HCEC 1CT (cell line): ENCODE measurements around the gene SHISAL1.

Source experiments
- DNase-seq: peaks from one replicate; pipeline ENCODE4 v3.0.0-alpha.2; 2017

Gene SHISAL1

GRCh38 chr22:44312766-44313165 lies at the start of gene SHISAL1:
Gene SHISAL1, minus strand, starts transcription at chr22:44312951. Its CDS starts 12,006 bp downstream, at chr22:44300945.
- no peak for DNase-seq

GRCh38 chr22:44361391-44362126 lies 48.8 kb upstream of the SHISAL1 start:
- no peak for DNase-seq

- peak; percentile 32 for DNase-seq
Observed at GRCh38 chr22:44360668-44361381, 48.1 kb upstream of the SHISAL1 start.

GRCh38 chr22:44360306-44360667 lies 47.5 kb upstream of the SHISAL1 start:
- DNase-seq: no peak

- no peak for DNase-seq
Observed at GRCh38 chr22:44359496-44360110, 46.9 kb upstream of the SHISAL1 start.

GRCh38 chr22:44358709-44359440 lies 46.1 kb upstream of the SHISAL1 start:
- DNase-seq: no peak

- DNase-seq: no peak
Observed at GRCh38 chr22:44357966-44358465, 45.3 kb upstream of the SHISAL1 start.

GRCh38 chr22:44357296-44357965 lies 44.7 kb upstream of the SHISAL1 start:
- DNase-seq: no peak

- no peak for DNase-seq
Observed at GRCh38 chr22:44355716-44356070, 42.9 kb upstream of the SHISAL1 start.

GRCh38 chr22:44354288-44354687 lies 41.5 kb upstream of the SHISAL1 start:
- no peak for DNase-seq

- no peak for DNase-seq
Observed at GRCh38 chr22:44353041-44353440, 40.3 kb upstream of the SHISAL1 start.

GRCh38 chr22:44352378-44353035 lies 39.8 kb upstream of the SHISAL1 start:
- no peak for DNase-seq

- DNase-seq: peak; percentile 82
Observed at GRCh38 chr22:44351685-44352377, 39.1 kb upstream of the SHISAL1 start.

GRCh38 chr22:44351037-44351436 lies 38.3 kb upstream of the SHISAL1 start:
- DNase-seq: no peak

- no peak for DNase-seq
Observed at GRCh38 chr22:44349594-44349993, 36.8 kb upstream of the SHISAL1 start.

- DNase-seq: no peak
Observed at GRCh38 chr22:44348971-44349560, 36.3 kb upstream of the SHISAL1 start.

- DNase-seq: no peak
Observed at GRCh38 chr22:44347549-44347948, 34.8 kb upstream of the SHISAL1 start.

GRCh38 chr22:44347080-44347479 lies 34.3 kb upstream of the SHISAL1 start:
- no peak for DNase-seq

GRCh38 chr22:44345872-44346271 lies 33.1 kb upstream of the SHISAL1 start:
- DNase-seq: no peak

GRCh38 chr22:44344407-44344806 lies 31.7 kb upstream of the SHISAL1 start:
- DNase-seq: no peak

GRCh38 chr22:44342347-44342956 lies 29.7 kb upstream of the SHISAL1 start:
- no peak for DNase-seq
